PFSK-1 (cell line): ENCODE data around the gene FSTL4.

Experiments
- POLR2AphosphoS5 ChIP-seq: IDR thresholded peaks from 2 replicates; pipeline ENCODE4 v1.6.1; 2012; ENCODE audit warnings: low read depth, mild to moderate bottlenecking, control low read depth, low read length, moderate library complexity
- SIN3A ChIP-seq: IDR thresholded peaks from 2 replicates; pipeline ENCODE4 v1.6.1; 2012; ENCODE audit warnings: mild to moderate bottlenecking, low read length, moderate library complexity, borderline replicate concordance; ENCODE audit not compliant: insufficient read depth
- TAF1 ChIP-seq: IDR thresholded peaks from 2 replicates; pipeline ENCODE4 v1.6.1; 2012; ENCODE audit warnings: low read length, control low read depth, borderline replicate concordance; ENCODE audit not compliant: insufficient read depth

DNA sequence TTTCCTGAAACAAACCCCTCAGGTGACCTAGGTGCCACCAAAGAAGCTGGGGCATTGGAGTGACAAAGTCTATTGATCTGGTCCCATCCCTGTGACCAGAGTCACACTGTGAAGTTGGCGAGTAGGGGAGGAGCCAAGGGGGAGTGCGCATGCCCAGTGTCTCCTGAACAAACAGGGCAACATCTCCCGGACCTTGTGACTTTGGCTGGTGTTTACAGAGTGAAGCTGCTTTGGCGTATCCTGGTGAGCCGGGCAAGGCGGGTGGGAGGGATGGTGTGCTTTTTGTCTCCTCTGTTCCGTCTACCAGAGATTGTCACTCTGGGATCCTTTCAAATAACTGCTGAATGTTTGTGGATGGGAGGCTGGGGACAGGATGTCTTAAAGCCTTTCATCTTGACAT is 356.1 kb downstream of the FSTL4 start:
- TF ChIP-seq POLR2AphosphoS5 (no peak), TAF1 (no peak), SIN3A (no peak)
